Thymus (tissue), 11 donors: ENCODE results near the gene CTNNA3. TPM values are rescaled to one million over a fixed set of nuclear protein-coding genes. Genes with fewer than 3 reads are reported as not detected.

Experiments used
- DNase-seq, 9 donors: peaks; one replicate each; pipeline ENCODE4 v3.0.0-alpha.2; 2013; ENCODE audit warnings: low spot score in 9 of 9, low read depth in 6 of 9, missing footprints in 1 of 9
- H3K27ac ChIP-seq, 2 donors: one replicate each; pipeline ENCODE4 v1.5.1; 2013; ENCODE audit warnings: control low read depth in 1 of 2, low read depth in 1 of 2, low read length in 1 of 2, mild to moderate bottlenecking in 1 of 2, moderate library complexity in 1 of 2
- H3K27me3 ChIP-seq, 2 donors: one replicate each; pipeline ENCODE4 v1.5.1; 2013; ENCODE audit warnings: low read length in 1 of 2; ENCODE audit not compliant: control insufficient read depth in 2 of 2, insufficient read depth in 1 of 2
- H3K36me3 ChIP-seq, 2 donors: one replicate each; pipeline ENCODE4 v1.5.1; 2013; ENCODE audit warnings: low read length in 1 of 2, mild to moderate bottlenecking in 1 of 2, moderate library complexity in 1 of 2; ENCODE audit not compliant: control insufficient read depth in 2 of 2, insufficient read depth in 2 of 2
- H3K4me1 ChIP-seq, 2 donors: one replicate each; pipeline ENCODE4 v1.5.1; 2013; ENCODE audit warnings: low read length in 2 of 2; ENCODE audit not compliant: control insufficient read depth in 2 of 2, insufficient read depth in 2 of 2
- H3K4me3 ChIP-seq, 2 donors: one replicate each; pipeline ENCODE4 v1.5.1; 2013; ENCODE audit warnings: low read length in 2 of 2, control low read depth in 1 of 2, mild to moderate bottlenecking in 1 of 2
- H3K9me3 ChIP-seq, 2 donors: one replicate each; pipeline ENCODE4 v1.5.1; 2013; ENCODE audit warnings: low read length in 1 of 2, mild to moderate bottlenecking in 1 of 2; ENCODE audit not compliant: control insufficient read depth in 2 of 2, insufficient read depth in 1 of 2
- WGBS: extraction: QIAGEN DNeasy Blood & Tissue Kit; methylation state at CpG from one replicate; pipeline ENCODE4 v1.1.7; 2013; 5-methylcytosine and 5-hydroxymethylcytosine counted together
- polyA plus RNA-seq: library from polyadenylated mRNA; stranded (reverse); fragments of 200-250 nt; gene quantifications from one replicate; pipeline ENCODE4 v1.2.3, GENCODE V29; 2013
- total RNA-seq: library from RNA; stranded (reverse); fragments of 120-200 nt; gene quantifications from one replicate; pipeline ENCODE4 v1.2.4, GENCODE V29; 2013
- donor health status: healthy.

Gene CTNNA3
- total and polyA plus RNA-seq, 2 donors = 0.27 to 0.28 TPM

GRCh38 chr10:66836057-66836456 is 859.9 kb downstream of the CTNNA3 start:
- DNase-seq = no peak
- no peaks in the 10 kb centered on the region for H3K4me1 ChIP-seq
- no peak overlapping the region for H3K4me3 ChIP-seq
- WGBS = 50% methylated on average over 1 of the region's 1 CpG
- H3K27me3 ChIP-seq = no peaks in the 10 kb centered on the region
- no peaks in the 10 kb centered on the region for H3K36me3 ChIP-seq
- no peaks in the 10 kb centered on the region for H3K9me3 ChIP-seq
- no peak overlapping the region for H3K27ac ChIP-seq

DNA sequence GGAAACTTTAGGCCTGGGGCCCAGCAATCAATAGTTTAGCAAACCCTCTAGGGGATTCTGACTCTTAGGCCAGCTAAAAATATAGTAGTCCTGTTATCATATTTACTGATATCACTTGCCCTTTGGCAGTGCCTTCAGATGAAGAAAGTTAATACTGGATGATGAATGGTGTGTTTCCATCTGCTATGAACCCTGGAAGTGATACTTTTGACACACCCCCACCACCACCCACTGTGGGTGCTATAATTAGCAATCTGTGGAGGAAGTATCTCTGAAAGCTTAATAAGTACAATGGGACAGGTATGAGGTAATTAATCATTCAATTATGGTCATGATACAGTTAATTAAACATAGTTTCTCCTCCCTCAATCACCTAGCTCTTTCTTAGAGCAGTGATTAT is 860.6 kb downstream of the CTNNA3 start:
- H3K36me3 ChIP-seq = no peaks in the 10 kb centered on the region
- no peaks in the 10 kb centered on the region for H3K27me3 ChIP-seq
- H3K4me1 ChIP-seq = no peaks in the 10 kb centered on the region
- no peaks in the 10 kb centered on the region for H3K9me3 ChIP-seq
- no peak overlapping the region for H3K4me3 ChIP-seq
- no peak for DNase-seq
- no peak overlapping the region for H3K27ac ChIP-seq

DNA sequence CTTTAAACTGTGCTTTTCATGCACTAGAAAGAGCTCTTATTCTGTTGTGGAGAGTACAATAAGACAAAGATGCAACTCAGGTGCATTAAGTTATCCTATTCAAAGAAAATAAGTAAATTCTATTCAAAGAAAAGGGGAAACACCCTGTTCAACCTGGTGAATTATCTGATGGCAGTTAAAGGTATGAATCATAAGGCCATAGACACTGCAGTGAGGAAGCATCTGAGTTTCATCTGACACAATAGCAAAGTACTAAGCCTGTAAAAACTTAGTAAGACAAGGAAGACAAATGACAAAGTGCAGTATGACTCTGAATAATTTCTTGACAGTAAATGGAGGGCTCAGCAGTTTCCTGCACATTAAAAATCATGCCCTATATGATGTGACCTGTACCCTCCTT is 861.2 kb downstream of the CTNNA3 start:
- no peak for DNase-seq
- Histone ChIP-seq H3K27me3 (no peaks in the 10 kb centered on the region), H3K4me3 (no peak overlapping the region), H3K27ac (no peak overlapping the region), H3K36me3 (no peaks in the 10 kb centered on the region), H3K4me1 (no peaks in the 10 kb centered on the region), H3K9me3 (no peaks in the 10 kb centered on the region)

DNA sequence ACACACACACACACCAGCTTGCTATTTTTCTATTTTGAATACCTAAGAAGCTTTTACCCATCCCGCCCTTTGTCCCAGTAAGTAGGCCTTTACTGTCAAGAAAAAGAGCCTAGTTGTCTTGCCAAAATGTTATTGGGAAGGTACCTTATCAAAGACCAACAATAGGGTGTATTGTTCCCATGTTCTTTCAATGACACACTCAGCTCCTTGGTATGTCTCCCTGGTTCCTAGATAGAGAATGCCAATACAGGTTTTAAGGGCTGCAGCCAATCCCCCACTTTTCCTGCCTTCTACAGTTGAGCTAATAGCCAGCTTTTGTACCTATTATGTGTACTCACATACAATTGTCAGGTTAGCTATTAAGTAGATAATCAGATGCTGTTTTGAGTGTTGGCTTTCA is 862.1 kb downstream of the CTNNA3 start:
- no peaks in the 10 kb centered on the region for H3K27me3 ChIP-seq
- no peak for DNase-seq
- H3K36me3 ChIP-seq = no peaks in the 10 kb centered on the region
- 98% methylated on average over 1 of the region's 1 CpG for WGBS
- H3K27ac ChIP-seq = no peak overlapping the region
- no peaks in the 10 kb centered on the region for H3K9me3 ChIP-seq
- no peak overlapping the region for H3K4me3 ChIP-seq
- no peaks in the 10 kb centered on the region for H3K4me1 ChIP-seq

GRCh38 chr10:66832781-66833422 is 863.1 kb downstream of the CTNNA3 start:
- DNase-seq = no peak
- Histone ChIP-seq H3K4me1 (no peaks in the 10 kb centered on the region), H3K36me3 (no peaks in the 10 kb centered on the region), H3K4me3 (no peak overlapping the region), H3K9me3 (no peaks in the 10 kb centered on the region), H3K27ac (no peak overlapping the region), H3K27me3 (no peaks in the 10 kb centered on the region)
- WGBS = 63% methylated on average over 3 of the region's 3 CpGs

GRCh38 chr10:66828957-66829356 is 867.0 kb downstream of the CTNNA3 start:
- Histone ChIP-seq H3K9me3 (no peaks in the 10 kb centered on the region), H3K4me3 (no peak overlapping the region), H3K36me3 (no peaks in the 10 kb centered on the region), H3K27me3 (no peaks in the 10 kb centered on the region), H3K4me1 (no peaks in the 10 kb centered on the region), H3K27ac (no peak overlapping the region)
- DNase-seq = no peak
- WGBS = 95% methylated on average over 2 of the region's 2 CpGs

DNA sequence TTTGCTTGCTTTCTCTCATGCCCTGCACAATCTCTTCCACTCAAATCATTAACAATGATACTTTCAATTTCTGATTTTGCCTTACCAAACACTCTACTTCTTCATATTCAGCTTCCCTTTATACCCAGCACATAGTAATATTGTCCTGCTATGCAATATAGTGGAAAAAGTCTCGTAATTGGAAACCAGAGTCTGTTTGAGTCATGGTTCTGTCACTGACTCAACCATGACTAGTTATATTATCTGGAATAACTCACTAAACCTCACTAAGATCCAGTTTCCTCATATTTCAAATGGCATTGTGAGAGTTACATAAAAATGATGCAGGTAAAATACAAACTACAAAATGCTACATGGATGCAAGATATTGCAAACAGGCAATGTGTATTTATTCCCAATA is 868.6 kb downstream of the CTNNA3 start:
- no peaks in the 10 kb centered on the region for H3K36me3 ChIP-seq
- H3K27me3 ChIP-seq = no peaks in the 10 kb centered on the region
- H3K9me3 ChIP-seq = no peaks in the 10 kb centered on the region
- no peak overlapping the region for H3K27ac ChIP-seq
- 77% methylated on average over 1 of the region's 1 CpG for WGBS
- no peak overlapping the region for H3K4me3 ChIP-seq
- DNase-seq = no peak
- H3K4me1 ChIP-seq = no peaks in the 10 kb centered on the region

- no peak overlapping the region for H3K4me3 ChIP-seq
- H3K27ac ChIP-seq = no peak overlapping the region
- no peaks in the 10 kb centered on the region for H3K36me3 ChIP-seq
- no peaks in the 10 kb centered on the region for H3K9me3 ChIP-seq
- 100% methylated on average over 1 of the region's 1 CpG for WGBS
- no peaks in the 10 kb centered on the region for H3K27me3 ChIP-seq
- no peaks in the 10 kb centered on the region for H3K4me1 ChIP-seq
- DNase-seq = no peak
These were observed 872.7 kb downstream of the CTNNA3 start for GRCh38 chr10:66823301-66823700.

DNA sequence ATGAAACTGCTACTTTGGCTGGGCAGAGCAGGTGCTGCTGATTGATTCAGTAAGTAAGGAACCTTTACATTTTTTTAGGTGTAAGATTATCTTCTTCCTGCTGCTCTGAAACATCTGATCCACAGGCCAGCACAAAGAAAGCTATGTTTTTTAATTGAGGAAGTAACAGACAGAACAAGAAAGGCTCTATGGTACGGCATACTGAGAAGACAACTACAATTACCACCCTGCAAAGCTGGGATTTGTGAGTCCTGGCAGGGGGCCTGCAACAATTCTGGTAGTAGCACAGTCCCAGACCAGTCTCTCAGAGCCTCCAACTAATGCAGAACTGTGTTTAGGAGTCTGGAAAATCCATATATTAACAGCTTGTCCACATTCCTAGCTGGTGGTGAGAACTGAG is 873.2 kb downstream of the CTNNA3 start:
- DNase-seq = no peak
- no peaks in the 10 kb centered on the region for H3K27me3 ChIP-seq
- WGBS = 34% methylated on average over 1 of the region's 1 CpG

GRCh38 chr10:66819691-66820090 is 876.3 kb downstream of the CTNNA3 start:
- Histone ChIP-seq H3K27ac (no peak overlapping the region), H3K27me3 (no peaks in the 10 kb centered on the region), H3K4me3 (no peak overlapping the region), H3K4me1 (no peaks in the 10 kb centered on the region), H3K36me3 (no peaks in the 10 kb centered on the region), H3K9me3 (no peaks in the 10 kb centered on the region)
- no peak for DNase-seq

More for the DNA sequence above, 873.2 kb downstream of the CTNNA3 start:
- Histone ChIP-seq H3K36me3 (no peaks in the 10 kb centered on the region), H3K4me1 (no peaks in the 10 kb centered on the region), H3K4me3 (no peak overlapping the region), H3K27ac (no peak overlapping the region), H3K9me3 (no peaks in the 10 kb centered on the region)
